H1 (cell line): ENCODE measurements around the gene ARRB1.

Source experiments
- BCL11A ChIP-seq, 2 experiments: IDR thresholded peaks; one replicate each; pipeline ENCODE4 v1.6.1; 2011; ENCODE audit warnings: low read depth in 2 of 2, low read length in 2 of 2, mild to moderate bottlenecking in 2 of 2
- CTCF ChIP-seq, 3 experiments: IDR thresholded peaks; 1 replicate in 2 of 3; 2 replicates in 1 of 3; pipeline versions ENCODE4 v1.5.1 to v1.6.1; 2011; ENCODE audit warnings: low read length in 3 of 3, mild to moderate bottlenecking in 3 of 3, inconsistent platforms in 2 of 3, low read depth in 1 of 3, moderate library complexity in 1 of 3; ENCODE audit not compliant: insufficient read depth in 1 of 3; ENCODE audit errors: control extremely low read depth in 1 of 3
- EP300 ChIP-seq, 2 experiments: IDR thresholded peaks; 1 replicate in 1 of 2; 2 replicates in 1 of 2; pipeline ENCODE4 v1.6.1; 2011 to 2012; ENCODE audit warnings: low read depth in 2 of 2, low read length in 2 of 2, mild to moderate bottlenecking in 2 of 2, borderline replicate concordance in 1 of 2, inconsistent platforms in 1 of 2, moderate library complexity in 1 of 2
- EZH2 ChIP-seq: fragments of 200-600 bp; sonication (generic); IDR thresholded peaks from 2 replicates; pipeline ENCODE4 v1.7.1; 2012; ENCODE audit warnings: low read depth, mild to moderate bottlenecking, moderate library complexity, low read length, inconsistent platforms; ENCODE audit not compliant: severe bottlenecking
- GABPA ChIP-seq: IDR thresholded peaks from 2 replicates; pipeline ENCODE4 v1.6.1; 2011; ENCODE audit warnings: mild to moderate bottlenecking, low read length, moderate library complexity, borderline replicate concordance; ENCODE audit not compliant: insufficient read depth
- HDAC2 ChIP-seq, 2 experiments: fragments of 300-600 bp in 1 of 2; sonication (generic) in 1 of 2; IDR thresholded peaks; 2 replicates each; pipeline ENCODE4 v1.6.1; 2011 to 2012; ENCODE audit warnings: low read depth in 2 of 2, low read length in 2 of 2, mild to moderate bottlenecking in 2 of 2, moderate library complexity in 2 of 2, borderline replicate concordance in 1 of 2, inconsistent platforms in 1 of 2
- JUND ChIP-seq: IDR thresholded peaks from 2 replicates; pipeline ENCODE4 v1.6.1; 2011; ENCODE audit warnings: mild to moderate bottlenecking, improper control_type of control experiment, low read length
- POLR2A ChIP-seq, 2 experiments: IDR thresholded peaks; 1 replicate in 1 of 2; 2 replicates in 1 of 2; pipeline ENCODE4 v1.6.1; 2011; ENCODE audit warnings: low read depth in 2 of 2, low read length in 2 of 2, mild to moderate bottlenecking in 2 of 2; ENCODE audit errors: control extremely low read depth in 1 of 2
- POLR2AphosphoS5 ChIP-seq: IDR thresholded peaks from 2 replicates; pipeline ENCODE4 v1.6.1; 2011; ENCODE audit warnings: low read depth, low read length
- RAD21 ChIP-seq, 2 experiments: IDR thresholded peaks in 1 of 2; conservative IDR thresholded peaks in 1 of 2; 2 replicates each; pipeline ENCODE4 v1.6.1; 2011; ENCODE audit warnings: low read depth in 2 of 2, low read length in 2 of 2, improper control_type of control experiment in 1 of 2, inconsistent platforms in 1 of 2, mild to moderate bottlenecking in 1 of 2, moderate library complexity in 1 of 2
- SIRT6 ChIP-seq: IDR thresholded peaks from one replicate; pipeline ENCODE4 v1.7.1; 2012; ENCODE audit warnings: low read length, inconsistent platforms
- SP2 ChIP-seq: IDR thresholded peaks from 2 replicates; pipeline ENCODE4 v1.6.1; 2012; ENCODE audit warnings: mild to moderate bottlenecking, low read length, inconsistent platforms
- ZNF274 ChIP-seq: IDR thresholded peaks from 2 replicates; pipeline ENCODE4 v1.7.0; 2012; ENCODE audit warnings: low read length, borderline replicate concordance; ENCODE audit errors: extremely low read depth

GRCh38 chr11:75334976-75335375 lies 16.5 kb downstream of the ARRB1 start:
- no peak for TF ChIP-seq CTCF (IDR thresholded peaks at IDR 0.05; ENCODE audit: control extremely low read depth in 1 of 3, insufficient read depth in 1 of 3, low read depth in 1 of 3, low read length in 3 of 3)
- TF ChIP-seq POLR2AphosphoS5, result no peak
- TF ChIP-seq GABPA, result no peak
- TF ChIP-seq SIRT6, result no peak
- no peak for TF ChIP-seq RAD21 (IDR thresholded peaks at IDR 0.05 in 1 of 2, conservative IDR thresholded peaks at IDR 0.05 in 1 of 2; ENCODE audit: low read depth in 2 of 2, low read length in 2 of 2)
- TF ChIP-seq POLR2A (IDR thresholded peaks at IDR 0.05; ENCODE audit: control extremely low read depth in 1 of 2, low read depth in 2 of 2, low read length in 2 of 2), result no peak
- TF ChIP-seq EZH2, result no peak
- no peak for TF ChIP-seq ZNF274
- TF ChIP-seq SP2, result no peak
- no peak for TF ChIP-seq BCL11A (IDR thresholded peaks at IDR 0.05; ENCODE audit: low read depth in 2 of 2, low read length in 2 of 2)
- no peak for TF ChIP-seq JUND
- no peak for TF ChIP-seq HDAC2 (IDR thresholded peaks at IDR 0.05; ENCODE audit: borderline replicate concordance in 1 of 2, low read depth in 2 of 2, low read length in 2 of 2)
- TF ChIP-seq EP300 (IDR thresholded peaks at IDR 0.05; ENCODE audit: borderline replicate concordance in 1 of 2, low read depth in 2 of 2, low read length in 2 of 2), result no peak
